Occipital lobe (tissue), 2 donors: ENCODE results near the gene HAPSTR1. TPM values are rescaled to one million over a fixed set of nuclear protein-coding genes. Genes with fewer than 3 reads are reported as not detected.
"Not testable (repeated sequence)": the region's sequence is repeated elsewhere in the genome, so short reads cannot be mapped to it uniquely, and the experiment has no call there.

Experiments used
- DNase-seq: peaks from one replicate; lab custom pipeline; 2025; lab: John Stamatoyannopoulos, UW
- total RNA-seq: library from RNA; depleted of rRNA; stranded (reverse); fragments of >200 nt; gene quantifications from one replicate; pipeline ENCODE4 v1.2.3, GENCODE V29; 2014

The HAPSTR1 gene
- 153 TPM for total RNA-seq

- DNase-seq = peak; percentile 100
These were observed at the start of gene HAPSTR1 for GRCh38 chr16:9090960-9091866. Gene HAPSTR1, plus strand, starts transcription at chr16:9091644. Its CDS starts 401 bp downstream, at chr16:9092045.

GRCh38 chr16:9042533-9042932 lies 48.9 kb upstream of the HAPSTR1 start:
- no peak for DNase-seq

GRCh38 chr16:9042964-9043680 lies 48.3 kb upstream of the HAPSTR1 start:
- peak; percentile 4 for DNase-seq

GRCh38 chr16:9045562-9045961 lies 45.9 kb upstream of the HAPSTR1 start:
- not testable (repeated sequence) for DNase-seq

- DNase-seq = no peak
These were observed 44.8 kb upstream of the HAPSTR1 start for GRCh38 chr16:9046667-9047055.

- peak; percentile 62 for DNase-seq
These were observed 43.6 kb upstream of the HAPSTR1 start for GRCh38 chr16:9047689-9048301.

GRCh38 chr16:9048302-9048700 lies 43.1 kb upstream of the HAPSTR1 start:
- no peak for DNase-seq

GRCh38 chr16:9049241-9049640 lies 42.2 kb upstream of the HAPSTR1 start:
- DNase-seq = no peak

GRCh38 chr16:9050102-9050830 lies 41.2 kb upstream of the HAPSTR1 start:
- no peak for DNase-seq

- DNase-seq = no peak
These were observed 38.3 kb upstream of the HAPSTR1 start for GRCh38 chr16:9053006-9053601.

GRCh38 chr16:9054460-9054859 lies 37.0 kb upstream of the HAPSTR1 start:
- no peak for DNase-seq

GRCh38 chr16:9055115-9055514 lies 36.3 kb upstream of the HAPSTR1 start:
- DNase-seq = no peak

- no peak for DNase-seq
These were observed 35.8 kb upstream of the HAPSTR1 start for GRCh38 chr16:9055661-9056060.

GRCh38 chr16:9056061-9056460 lies 35.4 kb upstream of the HAPSTR1 start:
- no peak for DNase-seq

GRCh38 chr16:9058211-9058610 lies 33.2 kb upstream of the HAPSTR1 start:
- DNase-seq = no peak

GRCh38 chr16:9060225-9060624 lies 31.2 kb upstream of the HAPSTR1 start:
- DNase-seq = no peak

GRCh38 chr16:9061358-9061813 lies 30.1 kb upstream of the HAPSTR1 start:
- peak; percentile 12 for DNase-seq

- no peak for DNase-seq
These were observed 29.1 kb upstream of the HAPSTR1 start for GRCh38 chr16:9062301-9062700.

GRCh38 chr16:9065077-9065476 lies 26.4 kb upstream of the HAPSTR1 start:
- no peak for DNase-seq

GRCh38 chr16:9068886-9069285 lies 22.6 kb upstream of the HAPSTR1 start:
- DNase-seq = no peak

GRCh38 chr16:9070254-9070653 lies 21.2 kb upstream of the HAPSTR1 start:
- no peak for DNase-seq
